PC-3 (cell line): Measurements from ENCODE around the gene SMCO1.

ENCODE experiments used
- EZH2 ChIP-seq: fragments of 300-600 bp; sonication (generic); IDR thresholded peaks from one replicate; pipeline ENCODE4 v1.6.1; 2017; ENCODE audit warnings: antibody characterized with exemption, mild to moderate bottlenecking, low read length; ENCODE audit not compliant: unreplicated experiment
- EZH2phosphoT487 ChIP-seq: fragments of 300-600 bp; sonication (generic); IDR thresholded peaks from 2 replicates; pipeline ENCODE4 v1.6.1; 2018; ENCODE audit warnings: mild to moderate bottlenecking, antibody characterized with exemption, low read length, borderline replicate concordance
- TF ChIP-seq, protein P1 (sequence below): fragments of 300-600 bp; sonication (generic); conservative IDR thresholded peaks from 2 replicates; pipeline ENCODE4 v1.5.1; 2017; ENCODE audit warnings: antibody characterized with exemption, low read depth, mild to moderate bottlenecking, low read length

GRCh38 chr3:196555295-196555694 is 40.1 kb upstream of the SMCO1 start:
- TF ChIP-seq EZH2 = no peak
- TF ChIP-seq, protein P1, sequence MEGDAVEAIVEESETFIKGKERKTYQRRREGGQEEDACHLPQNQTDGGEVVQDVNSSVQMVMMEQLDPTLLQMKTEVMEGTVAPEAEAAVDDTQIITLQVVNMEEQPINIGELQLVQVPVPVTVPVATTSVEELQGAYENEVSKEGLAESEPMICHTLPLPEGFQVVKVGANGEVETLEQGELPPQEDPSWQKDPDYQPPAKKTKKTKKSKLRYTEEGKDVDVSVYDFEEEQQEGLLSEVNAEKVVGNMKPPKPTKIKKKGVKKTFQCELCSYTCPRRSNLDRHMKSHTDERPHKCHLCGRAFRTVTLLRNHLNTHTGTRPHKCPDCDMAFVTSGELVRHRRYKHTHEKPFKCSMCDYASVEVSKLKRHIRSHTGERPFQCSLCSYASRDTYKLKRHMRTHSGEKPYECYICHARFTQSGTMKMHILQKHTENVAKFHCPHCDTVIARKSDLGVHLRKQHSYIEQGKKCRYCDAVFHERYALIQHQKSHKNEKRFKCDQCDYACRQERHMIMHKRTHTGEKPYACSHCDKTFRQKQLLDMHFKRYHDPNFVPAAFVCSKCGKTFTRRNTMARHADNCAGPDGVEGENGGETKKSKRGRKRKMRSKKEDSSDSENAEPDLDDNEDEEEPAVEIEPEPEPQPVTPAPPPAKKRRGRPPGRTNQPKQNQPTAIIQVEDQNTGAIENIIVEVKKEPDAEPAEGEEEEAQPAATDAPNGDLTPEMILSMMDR = no peak
- TF ChIP-seq EZH2phosphoT487 = no peak
